ENCODE measurements around the gene RHBDL2. TPM values are rescaled to one million over a fixed set of nuclear protein-coding genes. Genes with fewer than 3 reads are reported as not detected.
"Not testable (repeated sequence)": the region's sequence is repeated elsewhere in the genome, so short reads cannot be mapped to it uniquely, and the experiment has no call there.

The RHBDL2 gene
- total RNA-seq, 1 experiment from 2014 or later: not detected

GRCh38 chr1:38848071-38848470 is 93.6 kb downstream of the RHBDL2 start (continued):
- TF ChIP-seq RAD21 (IDR thresholded peaks at IDR 0.05; ENCODE audit: low read depth) (no peak), JUND (IDR thresholded peaks at IDR 0.05) (no peak), CTCF (IDR thresholded peaks at IDR 0.05 in 2 of 3, conservative IDR thresholded peaks at IDR 0.05 in 1 of 3; ENCODE audit: borderline replicate concordance in 1 of 3, insufficient read depth in 1 of 3, low read depth in 2 of 3, low read length in 2 of 3) (no peak)

GRCh38 chr1:38846210-38846609 is 95.4 kb downstream of the RHBDL2 start:
- H3K79me2 ChIP-seq (ENCODE audit: insufficient read depth, low read length): no peaks in the 10 kb centered on the region
- no peak overlapping the region for H2AFZ ChIP-seq (ENCODE audit: low read depth, low read length, poor library complexity, severe bottlenecking)
- H3K9me2 ChIP-seq (ENCODE audit: insufficient read depth): no peaks in the 10 kb centered on the region
- ChIA-PET CTCF (interaction anchor here (0.7 to 1.3 kb wide), 3 partner anchors 11 to 693 kb away, joined by 3 to 4 read pairs (median 3); no protein-coding TSS in a partner anchor), RAD21 (ENCODE audit: low non-redundant PET in 1 of 2, low total read pairs in 2 of 2, uncharacterized antibody in 2 of 2, unreplicated experiment in 2 of 2) (no interaction called here), POLR2A (no interaction called here)
- H3K4me3 ChIP-seq (replicated peaks in 1 of 2; ENCODE audit: low read depth in 1 of 2, low read length in 2 of 2): no peak overlapping the region
- peaks cover 0 to 2% of the 10 kb centered on the region in 2 experiments; a peak in 2 of 4 replicates for H3K36me3 ChIP-seq (ENCODE audit: control insufficient read depth in 1 of 2, insufficient read depth in 2 of 2, low read length in 2 of 2)
- H4K20me1 ChIP-seq (ENCODE audit: insufficient read depth): no peaks in the 10 kb centered on the region
- H3K4me1 ChIP-seq (ENCODE audit: control insufficient read depth in 1 of 2, insufficient read depth in 2 of 2, low read length in 2 of 2): no peaks in the 10 kb centered on the region
- no peaks in the 10 kb centered on the region for H3K9me3 ChIP-seq (ENCODE audit: control insufficient read depth in 1 of 2, insufficient read depth in 1 of 2, low read depth in 1 of 2, low read length in 2 of 2)
- TF ChIP-seq ZBTB33 (IDR thresholded peaks at IDR 0.05; ENCODE audit: extremely low read depth, insufficient replicate concordance, low read length): no peak
- TF ChIP-seq CTCF (IDR thresholded peaks at IDR 0.05 in 2 of 3, conservative IDR thresholded peaks at IDR 0.05 in 1 of 3; ENCODE audit: borderline replicate concordance in 1 of 3, insufficient read depth in 1 of 3, low read depth in 2 of 3, low read length in 2 of 3): 0 out of 6 replicates have a peak, but pooled peaks of 2 of the 3 experiments have one; percentile 9 to 17
- TF ChIP-seq ELF1 (IDR thresholded peaks at IDR 0.05; ENCODE audit: borderline replicate concordance, low read depth): no peak
- TF ChIP-seq RAD21 (IDR thresholded peaks at IDR 0.05; ENCODE audit: low read depth): peak; percentile 44
- ATAC-seq (no peak), DNase-seq (ENCODE audit: low read depth, low spot score) (no peak)
- intact Hi-C loops (cut with micrococcal nuclease): no loop called here
- no peak overlapping the region for H3K9ac ChIP-seq (ENCODE audit: low read length)
- BruUV-seq (replicated peaks): no TSS peak
- no peak overlapping the region for H3K27ac ChIP-seq (ENCODE audit: low read depth, low read length)
- no peaks in the 10 kb centered on the region for H3K27me3 ChIP-seq (ENCODE audit: insufficient read depth, low read length)
- no peak overlapping the region for H3K4me2 ChIP-seq (ENCODE audit: low read length)

DNA sequence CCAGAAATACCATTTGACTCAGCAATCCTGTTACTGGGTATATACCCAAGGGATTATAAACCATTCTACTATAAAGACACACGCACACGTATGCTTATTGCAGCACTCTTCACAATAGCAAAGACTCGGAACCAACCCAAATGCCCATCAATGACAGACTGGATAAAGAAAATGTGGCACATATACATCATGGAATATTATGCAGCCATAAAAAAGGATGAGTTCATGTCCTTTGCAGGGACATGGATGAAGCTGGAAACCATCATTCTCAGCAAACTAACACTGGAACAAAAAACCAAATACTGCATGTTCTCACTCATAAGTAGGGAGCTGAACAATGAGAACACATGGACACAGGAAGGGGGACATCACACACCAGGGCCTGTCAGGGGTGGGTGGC is 96.5 kb downstream of the RHBDL2 start:
- POLR2A ChIA-PET; H3K79me2 ChIP-seq (ENCODE audit: insufficient read depth, low read length); H3K27ac ChIP-seq (ENCODE audit: low read depth, low read length); H4K20me1 ChIP-seq (ENCODE audit: insufficient read depth); H3K9me3 ChIP-seq (ENCODE audit: control insufficient read depth in 1 of 2, insufficient read depth in 1 of 2, low read depth in 1 of 2, low read length in 2 of 2); H3K9ac ChIP-seq (ENCODE audit: low read length); RAD21 ChIA-PET (ENCODE audit: low non-redundant PET in 1 of 2, low total read pairs in 2 of 2, uncharacterized antibody in 2 of 2, unreplicated experiment in 2 of 2); H3K36me3 ChIP-seq (ENCODE audit: control insufficient read depth in 1 of 2, insufficient read depth in 2 of 2, low read length in 2 of 2); H3K27me3 ChIP-seq (ENCODE audit: insufficient read depth, low read length); H3K9me2 ChIP-seq (ENCODE audit: insufficient read depth); H2AFZ ChIP-seq (ENCODE audit: low read depth, low read length, poor library complexity, severe bottlenecking); ATAC-seq; intact Hi-C loops (cut with micrococcal nuclease); H3K4me1 ChIP-seq (ENCODE audit: control insufficient read depth in 1 of 2, insufficient read depth in 2 of 2, low read length in 2 of 2); BruUV-seq (replicated peaks); DNase-seq (ENCODE audit: low read depth, low spot score); H3K4me3 ChIP-seq (replicated peaks in 1 of 2; ENCODE audit: low read depth in 1 of 2, low read length in 2 of 2); H3K4me2 ChIP-seq (ENCODE audit: low read length): not testable (repeated sequence)
- CTCF ChIA-PET: interaction anchor here (1.0 kb wide), 1 partner anchor 10 kb away, joined by 3 read pairs; no protein-coding TSS in a partner anchor
